ENCODE data around the gene APOL3.
"Not testable (repeated sequence)": the region's sequence is repeated elsewhere in the genome, so short reads cannot be mapped to it uniquely, and the experiment has no call there.

APOL3 gene

GRCh38 chr22:36103891-36104290, 56.7 kb downstream of the APOL3 start:
- no peak for TF ChIP-seq CTCF (IDR thresholded peaks at IDR 0.05; ENCODE audit: low read depth, low read length)
- no peak for DNase-seq (ENCODE audit: extremely low read depth, low read depth)

- DNase-seq (ENCODE audit: extremely low read depth, low read depth): no peak
- TF ChIP-seq CTCF (IDR thresholded peaks at IDR 0.05; ENCODE audit: low read depth, low read length): no peak
Measured at GRCh38 chr22:36102995-36103394, 57.6 kb downstream of the APOL3 start.

- no peak for TF ChIP-seq CTCF (IDR thresholded peaks at IDR 0.05; ENCODE audit: low read depth, low read length)
- no peak for DNase-seq (ENCODE audit: extremely low read depth, low read depth)
Measured at GRCh38 chr22:36101756-36102155, 58.8 kb downstream of the APOL3 start.

- DNase-seq (ENCODE audit: extremely low read depth, low read depth): not testable (repeated sequence)
Measured at GRCh38 chr22:36100908-36101307, 59.6 kb downstream of the APOL3 start.

GRCh38 chr22:36100134-36100824, 60.3 kb downstream of the APOL3 start:
- no peak for TF ChIP-seq CTCF (IDR thresholded peaks at IDR 0.05; ENCODE audit: low read depth, low read length)

GRCh38 chr22:36099561-36099960, 61.0 kb downstream of the APOL3 start:
- DNase-seq (ENCODE audit: extremely low read depth, low read depth): not testable (repeated sequence)

More at GRCh38 chr22:36100134-36100824, 60.3 kb downstream of the APOL3 start:
- DNase-seq (ENCODE audit: extremely low read depth, low read depth): no peak

- TF ChIP-seq CTCF (IDR thresholded peaks at IDR 0.05; ENCODE audit: low read depth, low read length): no peak
- DNase-seq (ENCODE audit: extremely low read depth, low read depth): no peak
Measured at GRCh38 chr22:36097880-36098279, 62.7 kb downstream of the APOL3 start.

- DNase-seq (ENCODE audit: extremely low read depth, low read depth): not testable (repeated sequence)
Measured at GRCh38 chr22:36090772-36091171, 69.8 kb downstream of the APOL3 start.
